HepG2 (cell line): ENCODE measurements around the gene SYPL2. TPM values are rescaled to one million over a fixed set of nuclear protein-coding genes. Genes with fewer than 3 reads are reported as not detected.

Experiments used
- ADNP ChIP-seq: sonication (generic); formaldehyde crosslinking; IDR thresholded peaks from 2 replicates; pipeline ENCODE4 v1.4.0; 2020; ENCODE audit warnings: missing genetic modification reagents
- ARID2 ChIP-seq: sonication (generic); formaldehyde crosslinking; IDR thresholded peaks from 2 replicates; pipeline ENCODE4 v1.8.1; 2022; ENCODE audit warnings: mild to moderate bottlenecking, missing genetic modification reagents, borderline replicate concordance
- ATF2 ChIP-seq: sonication (generic); formaldehyde crosslinking; IDR thresholded peaks from 2 replicates; pipeline ENCODE4 v1.4.0; 2020; ENCODE audit warnings: missing genetic modification reagents
- ATF4 ChIP-seq, 2 experiments: fragments of 450-650 bp in 1 of 2; sonication (generic) in 1 of 2; formaldehyde crosslinking; IDR thresholded peaks; 2 replicates each; pipeline versions ENCODE4 v1.5.0 to v1.8.0; 2020 to 2022; ENCODE audit warnings: mild to moderate bottlenecking in 1 of 2, missing genetic modification reagents in 1 of 2
- DPF2 ChIP-seq: sonication (generic); formaldehyde crosslinking; IDR thresholded peaks from 2 replicates; pipeline ENCODE4 v1.4.0; 2020; ENCODE audit warnings: mild to moderate bottlenecking, low read depth, missing genetic modification reagents, borderline replicate concordance
- E2F5 ChIP-seq: sonication (generic); formaldehyde crosslinking; conservative IDR thresholded peaks from 2 replicates; pipeline ENCODE4 v1.4.0; 2020; ENCODE audit warnings: missing genetic modification reagents
- GPN1 ChIP-seq: sonication (generic); formaldehyde crosslinking; IDR thresholded peaks from 2 replicates; pipeline ENCODE4 v1.5.1; 2020; ENCODE audit warnings: missing genetic modification reagents, borderline replicate concordance
- KDM6A ChIP-seq: IDR thresholded peaks from 2 replicates; pipeline ENCODE4 v1.6.1; 2016; ENCODE audit warnings: low read depth
- REL ChIP-seq: sonication (generic); formaldehyde crosslinking; conservative IDR thresholded peaks from 2 replicates; pipeline ENCODE4 v1.8.0; 2022; ENCODE audit warnings: mild to moderate bottlenecking, missing genetic modification reagents, moderate library complexity
- SALL2 ChIP-seq: sonication (generic); formaldehyde crosslinking; IDR thresholded peaks from 2 replicates; pipeline ENCODE4 v1.8.1; 2023; ENCODE audit warnings: mild to moderate bottlenecking, missing genetic modification reagents, inconsistent platforms
- THRA ChIP-seq: sonication (generic); formaldehyde crosslinking; IDR thresholded peaks from 2 replicates; pipeline ENCODE4 v1.4.0; 2020; ENCODE audit warnings: missing genetic modification reagents, borderline replicate concordance
- ZBTB46 ChIP-seq: sonication (generic); formaldehyde crosslinking; IDR thresholded peaks from 2 replicates; pipeline ENCODE4 v1.4.0; 2020; ENCODE audit warnings: mild to moderate bottlenecking, missing genetic modification reagents, borderline replicate concordance
- ZEB1 ChIP-seq: IDR thresholded peaks from 2 replicates; pipeline ENCODE4 v1.6.1; 2012; ENCODE audit warnings: mild to moderate bottlenecking, low read depth, inconsistent platforms; ENCODE audit not compliant: insufficient replicate concordance
- ZNF180 ChIP-seq: sonication (generic); formaldehyde crosslinking; IDR thresholded peaks from 2 replicates; pipeline ENCODE4 v1.4.0; 2020; ENCODE audit warnings: low read depth, missing genetic modification reagents, borderline replicate concordance
- ZNF235 ChIP-seq: sonication (generic); formaldehyde crosslinking; IDR thresholded peaks from 2 replicates; pipeline ENCODE4 v1.8.1; 2023; ENCODE audit warnings: mild to moderate bottlenecking, missing genetic modification reagents, borderline replicate concordance
- ZNF329 ChIP-seq: sonication (generic); formaldehyde crosslinking; IDR thresholded peaks from 2 replicates; pipeline ENCODE4 v1.9.0; 2021; ENCODE audit warnings: low read depth, mild to moderate bottlenecking, missing genetic modification reagents
- ZNF451 ChIP-seq: sonication (generic); formaldehyde crosslinking; IDR thresholded peaks from 2 replicates; pipeline ENCODE4 v1.5.0; 2020; ENCODE audit warnings: mild to moderate bottlenecking, missing genetic modification reagents
- ZNF614 ChIP-seq: IDR thresholded peaks from 2 replicates; pipeline ENCODE4 v1.6.1; 2018; ENCODE audit warnings: missing biosample characterization, missing genetic modification reagents, inconsistent platforms, borderline replicate concordance
- ZNF724P ChIP-seq: sonication (generic); formaldehyde crosslinking; IDR thresholded peaks from 2 replicates; pipeline ENCODE4 v1.8.0; 2022; ENCODE audit warnings: missing genetic modification reagents, borderline replicate concordance
- ZNF792 ChIP-seq: IDR thresholded peaks from 2 replicates; pipeline ENCODE4 v1.6.1; 2016
- ZNF883 ChIP-seq: sonication (generic); formaldehyde crosslinking; IDR thresholded peaks from 2 replicates; pipeline ENCODE4 v1.5.1; 2020; ENCODE audit warnings: mild to moderate bottlenecking, missing genetic modification reagents; ENCODE audit errors: not compliant biosample characterization
- ZSCAN31 ChIP-seq: sonication (generic); formaldehyde crosslinking; IDR thresholded peaks from 2 replicates; pipeline ENCODE4 v1.5.0; 2020; ENCODE audit warnings: low read depth, mild to moderate bottlenecking, missing genetic modification reagents
- polyA plus RNA-seq, 8 experiments: library from polyadenylated mRNA; depleted of rRNA in 3 of 8; stranded (reverse) in 7 of 8; unstranded in 1 of 8; fragments of >200 nt; fragmentation: Illumina TruSeq in 4 of 8; extraction: Trizol in 4 of 8; gene quantifications; 2 replicates each; pipeline versions ENCODE4 v1.2.1 to v1.2.3, GENCODE V29; 2011 to 2016; ENCODE audit warnings: low read depth in 4 of 8, missing spikeins in 1 of 8, mixed read lengths in 1 of 8; ENCODE audit not compliant: insufficient read depth in 1 of 8
- total RNA-seq, 5 experiments: library from RNA; depleted of rRNA; stranded (reverse); fragments of >200 nt; fragmentation: Illumina TruSeq; extraction: Trizol; gene quantifications; 2 replicates each; pipeline ENCODE4 v1.2.3, GENCODE V29; 2016; ENCODE audit warnings: low read depth in 1 of 5

The SYPL2 gene
- total and polyA plus RNA-seq, 2 of the 13 experiments (the other 11 are each of a cell fraction or from before 2014, with no cell fraction given) = 0.17 to 0.24 TPM

- TF ChIP-seq ATF4 (CRISPR knock-in tag; IDR thresholded peaks at IDR 0.05) = peak in 1 of 2 experiments; percentile 60; a peak in 1 of 4 replicates
- TF ChIP-seq GPN1 (CRISPR knock-in tag) = no peak
- peak; percentile 18 for TF ChIP-seq SALL2 (CRISPR knock-in tag)
- no peak for TF ChIP-seq ADNP (CRISPR knock-in tag)
- no peak for TF ChIP-seq ZEB1
- TF ChIP-seq ZNF180 (CRISPR knock-in tag) = no peak
- 0 out of 2 replicates have a peak, but pooled peaks have one; percentile 69 for TF ChIP-seq REL (CRISPR knock-in tag)
- 0 out of 2 replicates have a peak, but pooled peaks have one; percentile 42 for TF ChIP-seq THRA (CRISPR knock-in tag)
- TF ChIP-seq ZNF329 (CRISPR knock-in tag) = 0 out of 2 replicates have a peak, but pooled peaks have one; percentile 43
- peak; percentile 30; the same call in 1 of the 2 replicates for TF ChIP-seq ZNF614 (CRISPR knock-in tag)
- TF ChIP-seq ARID2 (CRISPR knock-in tag) = no peak
- TF ChIP-seq KDM6A (CRISPR knock-in tag) = no peak
- no peak for TF ChIP-seq ZNF724P (CRISPR knock-in tag)
- TF ChIP-seq ZBTB46 (CRISPR knock-in tag) = no peak
- no peak for TF ChIP-seq ZSCAN31 (CRISPR knock-in tag)
- 0 out of 2 replicates have a peak, but pooled peaks have one; percentile 26 for TF ChIP-seq E2F5 (CRISPR knock-in tag)
- TF ChIP-seq ZNF451 (CRISPR knock-in tag) = no peak
- no peak for TF ChIP-seq ZNF235 (CRISPR knock-in tag)
- 0 out of 2 replicates have a peak, but pooled peaks have one; percentile 24 for TF ChIP-seq ZNF792 (CRISPR knock-in tag)
- TF ChIP-seq ZNF883 (CRISPR knock-in tag) = peak; percentile 62
- TF ChIP-seq ATF2 (CRISPR knock-in tag) = 0 out of 2 replicates have a peak, but pooled peaks have one; percentile 33
- TF ChIP-seq DPF2 (CRISPR knock-in tag) = 0 out of 2 replicates have a peak, but pooled peaks have one; percentile 16
These were observed 17.5 kb downstream of the SYPL2 start, which contains the start of gene ATXN7L2 (continued) for GRCh38 chr1:109483672-109484518.
